Transverse colon (tissue), 4 donors: Measurements from ENCODE around the gene CADPS2.

ENCODE experiments used
- POLR2AphosphoS5 ChIP-seq, 3 donors: sonication (generic); formaldehyde crosslinking; IDR thresholded peaks; one replicate each; pipeline ENCODE4 v1.6.1; 2016; ENCODE audit warnings: antibody characterized with exemption in 3 of 3
- TF ChIP-seq, protein P1 (sequence below), 5 experiments: fragments of 200-600 bp in 3 of 5; fragments of 450-650 bp in 2 of 5; sonication (generic) in 3 of 5; IDR thresholded peaks; 1 replicate in 2 of 5; 2 replicates in 3 of 5; pipeline ENCODE4 v1.5.1; 2016 to 2017; ENCODE audit warnings: antibody characterized with exemption in 5 of 5, inconsistent platforms in 3 of 5, mild to moderate bottlenecking in 2 of 5, moderate library complexity in 1 of 5

DNA sequence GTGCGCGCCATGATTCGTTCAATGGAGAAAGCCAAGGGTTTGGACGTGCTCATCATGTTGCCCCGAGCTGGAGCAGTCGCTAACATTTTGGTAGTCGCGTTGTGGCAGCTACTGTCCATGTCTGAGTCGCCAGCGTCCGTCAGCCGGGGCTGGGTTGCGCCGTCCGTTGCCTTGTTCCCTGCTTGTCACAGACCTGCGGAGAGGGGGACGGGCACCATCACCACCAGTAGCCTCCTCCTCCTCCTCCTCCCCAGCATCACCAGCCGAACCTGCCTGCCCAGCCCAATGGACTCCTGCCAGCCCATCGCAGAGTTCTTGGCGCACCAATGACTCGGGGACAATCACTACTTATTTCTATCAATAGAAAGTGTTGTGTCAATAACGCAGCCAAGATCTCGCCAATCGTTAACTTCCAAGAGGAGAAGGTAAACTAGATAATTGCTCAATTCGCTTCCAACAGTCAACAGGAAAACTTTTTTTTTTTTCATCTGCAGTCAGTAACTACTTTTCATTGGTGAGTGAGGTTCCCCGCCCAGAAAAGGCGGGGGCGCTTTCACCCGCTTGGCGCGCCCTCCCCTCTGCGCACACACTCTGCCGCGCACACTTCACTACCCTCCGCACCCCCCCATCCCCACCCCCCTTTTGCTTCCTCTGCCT lies 581.8 kb downstream of the CADPS2 start, which contains the start of gene FEZF1:
- TF ChIP-seq, protein P1, sequence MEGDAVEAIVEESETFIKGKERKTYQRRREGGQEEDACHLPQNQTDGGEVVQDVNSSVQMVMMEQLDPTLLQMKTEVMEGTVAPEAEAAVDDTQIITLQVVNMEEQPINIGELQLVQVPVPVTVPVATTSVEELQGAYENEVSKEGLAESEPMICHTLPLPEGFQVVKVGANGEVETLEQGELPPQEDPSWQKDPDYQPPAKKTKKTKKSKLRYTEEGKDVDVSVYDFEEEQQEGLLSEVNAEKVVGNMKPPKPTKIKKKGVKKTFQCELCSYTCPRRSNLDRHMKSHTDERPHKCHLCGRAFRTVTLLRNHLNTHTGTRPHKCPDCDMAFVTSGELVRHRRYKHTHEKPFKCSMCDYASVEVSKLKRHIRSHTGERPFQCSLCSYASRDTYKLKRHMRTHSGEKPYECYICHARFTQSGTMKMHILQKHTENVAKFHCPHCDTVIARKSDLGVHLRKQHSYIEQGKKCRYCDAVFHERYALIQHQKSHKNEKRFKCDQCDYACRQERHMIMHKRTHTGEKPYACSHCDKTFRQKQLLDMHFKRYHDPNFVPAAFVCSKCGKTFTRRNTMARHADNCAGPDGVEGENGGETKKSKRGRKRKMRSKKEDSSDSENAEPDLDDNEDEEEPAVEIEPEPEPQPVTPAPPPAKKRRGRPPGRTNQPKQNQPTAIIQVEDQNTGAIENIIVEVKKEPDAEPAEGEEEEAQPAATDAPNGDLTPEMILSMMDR (IDR thresholded peaks at IDR 0.05), result no peak
- TF ChIP-seq POLR2AphosphoS5 (IDR thresholded peaks at IDR 0.05), result no peak
